SK-N-SH (cell line): ENCODE results near the gene BMP2K. TPM values are rescaled to one million over a fixed set of nuclear protein-coding genes. Genes with fewer than 3 reads are reported as not detected.
A peak's percentile ranks its signal among the peaks of the same experiment; 100 is the strongest.

Source experiments
- CTCF ChIA-PET: fragments of 300-600, 350-600 bp; formaldehyde crosslinking; extraction: SDS; loops from one replicate; lab custom pipeline; 2021; lab: Yijun Ruan, JAX
- POLR2A ChIA-PET: fragments of 350-600 bp; sonication (Branson Sonifier 250); formaldehyde crosslinking; extraction: SDS; loops from one replicate; lab custom pipeline; 2020; ENCODE audit warnings: antibody characterized with exemption, inconsistent platforms; lab: Yijun Ruan, JAX
- DNase-seq: peaks from one replicate; pipeline ENCODE4 v3.0.0; 2012
- H2AFZ ChIP-seq: fragments of 200-600 bp; sonication (generic); 2 replicates; pipeline ENCODE4 v1.8.1; 2016; ENCODE audit warnings: antibody characterized with exemption, mild to moderate bottlenecking, low read depth
- H3F3A ChIP-seq: fragments of 200-600 bp; sonication (generic); replicated peaks from 2 replicates; pipeline ENCODE3; 2016; ENCODE audit warnings: antibody characterized with exemption, mild to moderate bottlenecking; ENCODE audit not compliant: insufficient read depth
- H3K27ac ChIP-seq, 2 experiments: fragments of 200-500 bp in 1 of 2; fragments of 200-600 bp in 1 of 2; sonication (Bioruptor generic) in 1 of 2; sonication (generic), shearing (Covaris generic) in 1 of 2; 2 replicates each; pipeline versions ENCODE4 v1.5.1 to v1.6.1; 2014 to 2016; ENCODE audit warnings: low read depth in 2 of 2, inconsistent platforms in 1 of 2, low read length in 1 of 2, mild to moderate bottlenecking in 1 of 2, mixed read lengths in 1 of 2
- H3K27me3 ChIP-seq: fragments of 200-600 bp; sonication (generic), shearing (Covaris generic); 2 replicates; pipeline ENCODE4 v1.6.1; 2016; ENCODE audit warnings: mixed run types; ENCODE audit not compliant: insufficient read depth
- H3K36me3 ChIP-seq, 2 experiments: fragments of 200-500 bp in 1 of 2; fragments of 200-600 bp in 1 of 2; sonication (Bioruptor generic) in 1 of 2; sonication (generic) in 1 of 2; replicated peaks in 1 of 2; 2 replicates each; pipeline versions ENCODE3 to v1.5.1; 2014 to 2016; ENCODE audit warnings: low read length in 1 of 2, mild to moderate bottlenecking in 1 of 2; ENCODE audit not compliant: insufficient read depth in 2 of 2, control insufficient read depth in 1 of 2
- H3K4me1 ChIP-seq, 2 experiments: fragments of 200-500 bp in 1 of 2; fragments of 200-600 bp in 1 of 2; sonication (Bioruptor generic) in 1 of 2; sonication (generic), shearing (Covaris generic) in 1 of 2; 2 replicates each; pipeline versions ENCODE4 v1.5.1 to v1.6.1; 2014 to 2016; ENCODE audit warnings: low read depth in 1 of 2, low read length in 1 of 2, mixed run types in 1 of 2; ENCODE audit not compliant: insufficient read depth in 2 of 2, control insufficient read depth in 1 of 2
- H3K4me2 ChIP-seq: fragments of 200-600 bp; sonication (generic), shearing (Covaris generic); 2 replicates; pipeline ENCODE4 v1.6.1; 2017; ENCODE audit warnings: mixed run types
- H3K4me3 ChIP-seq, 2 experiments: fragments of 200-500 bp in 1 of 2; fragments of 200-600 bp in 1 of 2; sonication (Bioruptor generic) in 1 of 2; sonication (generic), shearing (Covaris generic) in 1 of 2; 2 replicates each; pipeline versions ENCODE4 v1.5.1 to v1.8.1; 2014 to 2016; ENCODE audit warnings: low read depth in 2 of 2, inconsistent platforms in 1 of 2, low read length in 1 of 2, mild to moderate bottlenecking in 1 of 2, mixed read lengths in 1 of 2, moderate library complexity in 1 of 2
- H3K79me2 ChIP-seq: fragments of 200-600 bp; sonication (generic); 2 replicates; pipeline ENCODE4 v1.8.1; 2017; ENCODE audit warnings: mild to moderate bottlenecking; ENCODE audit not compliant: insufficient read depth
- H3K9ac ChIP-seq: fragments of 200-600 bp; sonication (generic); 2 replicates; pipeline ENCODE4 v1.6.1; 2017; ENCODE audit warnings: mixed run types
- H3K9me2 ChIP-seq: fragments of 200-600 bp; sonication (generic); 2 replicates; pipeline ENCODE4 v1.6.1; 2017; ENCODE audit warnings: mixed run types
- H3K9me3 ChIP-seq: fragments of 200-600 bp; sonication (generic); 2 replicates; pipeline ENCODE4 v1.6.1; 2017; ENCODE audit warnings: mixed run types, mild to moderate bottlenecking, moderate library complexity
- H4K20me1 ChIP-seq: fragments of 200-600 bp; sonication (generic); 2 replicates; pipeline ENCODE4 v1.6.1; 2017; ENCODE audit warnings: mild to moderate bottlenecking, mixed run types; ENCODE audit not compliant: insufficient read depth
- CHD2 ChIP-seq: fragments of 150-350 bp; IDR thresholded peaks from 2 replicates; pipeline ENCODE4 v1.6.1; 2018; ENCODE audit warnings: low read length; ENCODE audit not compliant: partially characterized antibody
- EZH2phosphoT487 ChIP-seq: fragments of 200-600 bp; sonication (generic); IDR thresholded peaks from 2 replicates; pipeline ENCODE4 v1.6.1; 2017; ENCODE audit warnings: low read depth, mixed run types, mild to moderate bottlenecking, antibody characterized with exemption, moderate library complexity, borderline replicate concordance
- FOXJ3 ChIP-seq: sonication (generic); formaldehyde crosslinking; IDR thresholded peaks from 2 replicates; pipeline ENCODE4 v1.5.1; 2020; ENCODE audit warnings: mild to moderate bottlenecking, missing genetic modification reagents
- RCOR1 ChIP-seq: fragments of 150-350 bp; IDR thresholded peaks from 2 replicates; pipeline ENCODE4 v1.6.1; 2017; ENCODE audit warnings: antibody characterized with exemption, low read length
- SIN3A ChIP-seq: IDR thresholded peaks from 2 replicates; pipeline ENCODE4 v1.6.1; 2012; ENCODE audit warnings: low read depth, mild to moderate bottlenecking, low read length, moderate library complexity, borderline replicate concordance
- USF1 ChIP-seq: IDR thresholded peaks from 2 replicates; pipeline ENCODE4 v1.4.0; 2012; ENCODE audit warnings: low read depth, borderline replicate concordance
- ZBTB33 ChIP-seq: IDR thresholded peaks from 2 replicates; pipeline ENCODE4 v1.4.0; 2012; ENCODE audit warnings: low read depth, borderline replicate concordance
- WGBS: methylation state at CpG from one replicate; pipeline ENCODE4 v1.1.6; 2017; ENCODE audit warnings: low lambda C conversion rate; 5-methylcytosine and 5-hydroxymethylcytosine counted together
- polyA plus RNA-seq, 3 experiments: library from polyadenylated mRNA; depleted of rRNA; stranded (reverse); fragments of >200 nt; gene quantifications; 2 replicates each; pipeline ENCODE4 v1.2.3, GENCODE V29; 2012
- TF ChIP-seq, protein P1 (sequence below): IDR thresholded peaks from 2 replicates; pipeline ENCODE4 v1.4.0; 2012; ENCODE audit warnings: low read depth
- TF ChIP-seq, protein P2 (sequence below): fragments of 150-350 bp; IDR thresholded peaks from 2 replicates; pipeline ENCODE4 v1.6.1; 2017; ENCODE audit warnings: antibody characterized with exemption, low read length, low read depth, borderline replicate concordance

BMP2K gene
- polyA plus RNA-seq, 1 of the 3 experiments (the other 2 are of a cell fraction): 7.2 TPM

- TF ChIP-seq CHD2: no peak
- TF ChIP-seq RCOR1: no peak
Measured at GRCh38 chr4:78778530-78778929, 2.4 kb downstream of the BMP2K start (continued).

GRCh38 chr4:78779280-78779679 is 3.1 kb downstream of the BMP2K start:
- CTCF ChIA-PET: interaction anchor here (2.1 kb wide), 1 partner anchor 166 kb away, joined by 5 read pairs; no protein-coding TSS in a partner anchor
- peaks cover 10% of the 10 kb centered on the region in 2 experiments; a peak in 3 of 4 replicates for H3K4me1 ChIP-seq
- no peak overlapping the region for H2AFZ ChIP-seq
- no peak for DNase-seq
- no peaks in the 10 kb centered on the region for H3K27me3 ChIP-seq
- POLR2A ChIA-PET: no interaction called here
- no peaks in the 10 kb centered on the region for H3K9me3 ChIP-seq
- no peaks in the 10 kb centered on the region for H3K36me3 ChIP-seq
- H3K79me2 ChIP-seq: peaks cover 76% of the 10 kb centered on the region
- no peak overlapping the region for H3K27ac ChIP-seq
- WGBS: 92% methylated on average over 2 of the region's 2 CpGs
- H3K4me2 ChIP-seq: peak overlapping the region; percentile 77; the same call in 1 of the 2 replicates
- TF ChIP-seq ZBTB33: no peak
- no peak for TF ChIP-seq FOXJ3
- no peak for TF ChIP-seq SIN3A
- no peak for TF ChIP-seq USF1
- TF ChIP-seq, protein P1, sequence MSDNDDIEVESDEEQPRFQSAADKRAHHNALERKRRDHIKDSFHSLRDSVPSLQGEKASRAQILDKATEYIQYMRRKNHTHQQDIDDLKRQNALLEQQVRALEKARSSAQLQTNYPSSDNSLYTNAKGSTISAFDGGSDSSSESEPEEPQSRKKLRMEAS: no peak
- TF ChIP-seq, protein P2, sequence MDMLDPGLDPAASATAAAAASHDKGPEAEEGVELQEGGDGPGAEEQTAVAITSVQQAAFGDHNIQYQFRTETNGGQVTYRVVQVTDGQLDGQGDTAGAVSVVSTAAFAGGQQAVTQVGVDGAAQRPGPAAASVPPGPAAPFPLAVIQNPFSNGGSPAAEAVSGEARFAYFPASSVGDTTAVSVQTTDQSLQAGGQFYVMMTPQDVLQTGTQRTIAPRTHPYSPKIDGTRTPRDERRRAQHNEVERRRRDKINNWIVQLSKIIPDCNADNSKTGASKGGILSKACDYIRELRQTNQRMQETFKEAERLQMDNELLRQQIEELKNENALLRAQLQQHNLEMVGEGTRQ: no peak
- no peak overlapping the region; a peak in 1 of 4 replicates for H3K4me3 ChIP-seq
- H3K9me2 ChIP-seq: no peaks in the 10 kb centered on the region
- H3F3A ChIP-seq: peaks cover 9% of the 10 kb centered on the region
- H4K20me1 ChIP-seq: peaks cover 31% of the 10 kb centered on the region
- no peak overlapping the region for H3K9ac ChIP-seq

- Histone ChIP-seq H4K20me1 (peaks cover 31% of the 10 kb centered on the region), H2AFZ (no peak overlapping the region), H3K27ac (no peak overlapping the region), H3K9ac (no peak overlapping the region), H3K4me3 (no peak overlapping the region), H3K79me2 (peaks cover 83% of the 10 kb centered on the region), H3K9me3 (no peaks in the 10 kb centered on the region), H3F3A (peaks cover 13% of the 10 kb centered on the region), H3K4me2 (no peak overlapping the region), H3K27me3 (no peaks in the 10 kb centered on the region)
- 98% methylated on average over 2 of the region's 2 CpGs for WGBS
- no peak for DNase-seq
- CTCF ChIA-PET: interaction anchor here (1.0 kb wide), 1 partner anchor 22 kb away, joined by 3 read pairs; no protein-coding TSS in a partner anchor
- no peak for TF ChIP-seq EZH2phosphoT487
- TF ChIP-seq, all 33 proteins: peak for 0
- peaks cover 10% of the 10 kb centered on the region in 2 experiments; a peak in 3 of 4 replicates for H3K4me1 ChIP-seq
- POLR2A ChIA-PET: no interaction called here
- H3K36me3 ChIP-seq: no peaks in the 10 kb centered on the region
- no peaks in the 10 kb centered on the region for H3K9me2 ChIP-seq
Measured at GRCh38 chr4:78780093-78780492, 3.9 kb downstream of the BMP2K start.
